ENCODE results near the gene HLX.
A peak's percentile ranks its signal among the peaks of the same experiment; 100 is the strongest.

The HLX gene

DNA sequence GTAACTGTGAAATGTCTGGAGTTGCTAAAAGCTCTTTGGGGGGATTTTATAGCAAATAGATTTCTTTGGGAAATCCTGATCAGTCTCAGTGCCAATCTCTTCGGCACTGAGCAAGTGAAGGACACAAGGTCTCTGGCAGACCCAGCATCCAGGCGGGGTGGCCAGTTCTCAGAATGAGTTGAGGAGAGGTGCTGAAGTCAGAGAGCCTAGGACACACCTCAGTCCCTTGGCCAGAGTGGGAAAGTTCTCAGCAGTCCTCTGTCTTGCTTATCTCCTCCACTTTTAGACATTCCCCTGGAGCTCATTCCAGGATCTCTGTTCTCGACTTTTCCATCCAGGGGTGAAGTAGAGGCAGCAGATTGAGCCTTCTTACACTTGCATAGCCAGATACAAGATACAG, 6.7 kb downstream of the HLX start:
- H3K27ac ChIP-seq (ENCODE audit: low read length, poor library complexity, severe bottlenecking), result no peak overlapping the region
- peaks cover 0 to 48% of the 10 kb centered on the region in 2 experiments for H3K27me3 ChIP-seq (ENCODE audit: control insufficient read depth in 1 of 2, insufficient read depth in 1 of 2, low read length in 2 of 2)
- H2BK120ac ChIP-seq (ENCODE audit: low read depth, low read length), result no peak overlapping the region
- H3K4ac ChIP-seq (ENCODE audit: low read depth in 1 of 2, low read length in 2 of 2), result no peak overlapping the region
- no peak overlapping the region for H4K91ac ChIP-seq (ENCODE audit: low read length)
- H2BK12ac ChIP-seq (ENCODE audit: low read length in 2 of 2), result no peak overlapping the region
- no peak overlapping the region for H3K4me2 ChIP-seq (ENCODE audit: low read length, poor library complexity, severe bottlenecking)
- H3K4me1 ChIP-seq (ENCODE audit: control insufficient read depth, insufficient read depth, low read depth, low read length), result peaks cover 31% of the 10 kb centered on the region
- peak; percentile 9 for DNase-seq
- H2BK15ac ChIP-seq (ENCODE audit: low read depth, poor library complexity, severe bottlenecking), result no peak overlapping the region
- no peak overlapping the region for H3K9ac ChIP-seq (ENCODE audit: low read length)
- no peak overlapping the region for H3K14ac ChIP-seq (ENCODE audit: low read length in 2 of 2)
- H3K23ac ChIP-seq (ENCODE audit: low read length in 2 of 2), result no peak overlapping the region
- no peak overlapping the region for H2AFZ ChIP-seq (ENCODE audit: low read depth, low read length)
- WGBS, result 63% methylated on average over 3 of the region's 3 CpGs
- H3K9me3 ChIP-seq (ENCODE audit: control insufficient read depth, low read length), result peaks cover 5% of the 10 kb centered on the region
- peak overlapping the region; percentile 33 for H2AK5ac ChIP-seq (ENCODE audit: low read length, severe bottlenecking)
- H3K36me3 ChIP-seq (ENCODE audit: control insufficient read depth in 1 of 2, insufficient read depth in 2 of 2, low read depth in 1 of 2, low read length in 2 of 2), result peaks cover 35 to 49% of the 10 kb centered on the region in 2 experiments
- no peak overlapping the region for H3K4me3 ChIP-seq (ENCODE audit: insufficient read depth in 1 of 2, low read depth in 1 of 2, low read length in 2 of 2)
- peaks cover 11% of the 10 kb centered on the region for H3K79me1 ChIP-seq (replicated peaks; ENCODE audit: low read length, poor library complexity, severe bottlenecking)
- H4K8ac ChIP-seq (ENCODE audit: low read length), result no peak overlapping the region
- no peak overlapping the region for H2BK5ac ChIP-seq (ENCODE audit: low read depth, low read length, poor library complexity, severe bottlenecking)
- no peak overlapping the region for H3K18ac ChIP-seq (ENCODE audit: low read depth in 1 of 2, low read length in 2 of 2)

DNA sequence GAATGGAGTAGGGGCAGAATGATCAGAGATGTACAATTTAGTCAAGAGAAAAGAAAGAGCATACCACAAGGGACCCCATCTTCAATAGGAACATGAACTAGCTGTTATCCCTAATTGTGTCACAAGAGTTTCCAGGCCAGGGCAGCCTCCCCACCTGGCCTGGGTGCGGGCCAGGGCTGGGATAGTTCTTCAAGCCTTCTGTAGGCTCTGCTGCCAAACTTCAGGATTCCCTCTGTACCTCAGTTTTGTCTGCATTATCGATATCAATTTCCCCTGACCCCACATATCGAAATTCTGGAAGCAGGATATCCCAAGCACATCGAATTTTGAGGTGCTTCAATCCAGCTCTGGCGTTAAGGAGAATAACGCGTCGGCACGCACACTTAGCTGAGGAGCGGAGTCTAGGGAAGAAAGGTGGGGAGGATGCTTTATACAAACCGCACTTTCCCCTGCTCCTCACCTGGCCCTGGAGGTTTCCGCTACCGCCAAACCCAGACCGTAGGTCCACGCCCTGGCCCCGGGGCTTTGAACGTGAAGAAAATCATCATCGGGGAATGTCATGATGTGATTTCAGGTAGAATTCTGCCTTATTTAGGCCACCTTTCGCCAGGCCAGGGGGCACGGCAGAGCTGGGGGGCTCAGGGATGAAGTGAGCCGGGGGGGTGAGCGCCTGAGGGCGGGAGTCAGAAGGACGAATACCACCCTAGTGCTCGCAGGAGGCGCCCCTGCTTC, 7.4 kb downstream of the HLX start:
- H3K18ac ChIP-seq (ENCODE audit: low read depth in 1 of 2, low read length in 2 of 2), result peak overlapping the region in 1 of 2 experiments; percentile 85

DNA sequence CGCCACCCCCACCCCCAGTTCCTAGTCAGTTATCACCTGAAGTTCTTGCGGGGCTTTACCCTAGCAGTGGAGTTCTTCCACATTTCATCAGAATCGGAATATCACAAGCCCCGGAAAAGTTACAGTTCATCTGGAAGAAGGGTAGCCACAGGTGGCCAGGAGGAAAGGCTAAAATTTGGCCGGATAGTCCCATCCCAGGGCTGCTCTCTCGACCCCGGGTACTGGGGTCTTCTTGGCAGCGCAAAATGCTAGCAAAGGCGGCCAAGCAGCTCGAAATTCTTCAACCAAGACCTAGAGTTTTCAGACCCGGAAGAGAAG, 7.9 kb downstream of the HLX start:
- H3K4me1 ChIP-seq (ENCODE audit: control insufficient read depth, insufficient read depth, low read depth, low read length), result peaks cover 31% of the 10 kb centered on the region
- peak overlapping the region; percentile 18 for H3K27ac ChIP-seq (ENCODE audit: low read length, poor library complexity, severe bottlenecking)
- 14% methylated on average over 10 of the region's 11 CpGs for WGBS
- no peak overlapping the region for H4K91ac ChIP-seq (ENCODE audit: low read length)
- no peak overlapping the region for H2BK15ac ChIP-seq (ENCODE audit: low read depth, poor library complexity, severe bottlenecking)
- H3K14ac ChIP-seq (ENCODE audit: low read length in 2 of 2), result no peak overlapping the region
- H3K18ac ChIP-seq (ENCODE audit: low read depth in 1 of 2, low read length in 2 of 2), result peak overlapping the region; percentile 20 to 76
- peaks cover 29 to 39% of the 10 kb centered on the region in 2 experiments for H3K36me3 ChIP-seq (ENCODE audit: control insufficient read depth in 1 of 2, insufficient read depth in 2 of 2, low read depth in 1 of 2, low read length in 2 of 2)
- H2AK5ac ChIP-seq (ENCODE audit: low read length, severe bottlenecking), result no peak overlapping the region
- H3K9ac ChIP-seq (ENCODE audit: low read length), result no peak overlapping the region
- no peak overlapping the region for H2AFZ ChIP-seq (ENCODE audit: low read depth, low read length)
- no peak overlapping the region for H2BK5ac ChIP-seq (ENCODE audit: low read depth, low read length, poor library complexity, severe bottlenecking)
- no peak overlapping the region for H3K4me3 ChIP-seq (ENCODE audit: insufficient read depth in 1 of 2, low read depth in 1 of 2, low read length in 2 of 2)
- H3K27me3 ChIP-seq (ENCODE audit: control insufficient read depth in 1 of 2, insufficient read depth in 1 of 2, low read length in 2 of 2), result peaks cover 10 to 60% of the 10 kb centered on the region in 2 experiments
- peak overlapping the region in 1 of 2 experiments; percentile 40 for H3K4ac ChIP-seq (ENCODE audit: low read depth in 1 of 2, low read length in 2 of 2)
- peaks cover 10% of the 10 kb centered on the region for H3K9me3 ChIP-seq (ENCODE audit: control insufficient read depth, low read length)
- H3K79me1 ChIP-seq (replicated peaks; ENCODE audit: low read length, poor library complexity, severe bottlenecking), result peaks cover 11% of the 10 kb centered on the region
- H3K4me2 ChIP-seq (ENCODE audit: low read length, poor library complexity, severe bottlenecking), result peak overlapping the region; percentile 72
- peak overlapping the region; percentile 70 for H4K8ac ChIP-seq (ENCODE audit: low read length)
- peak overlapping the region; percentile 18 to 23 for H2BK12ac ChIP-seq (ENCODE audit: low read length in 2 of 2)
- no peak overlapping the region for H3K23ac ChIP-seq (ENCODE audit: low read length in 2 of 2)
- no peak overlapping the region for H2BK120ac ChIP-seq (ENCODE audit: low read depth, low read length)
- no peak for DNase-seq

More for the DNA sequence above, 7.4 kb downstream of the HLX start:
- H2AK5ac ChIP-seq (ENCODE audit: low read length, severe bottlenecking), result peak overlapping the region; percentile 33
- H3K9me3 ChIP-seq (ENCODE audit: control insufficient read depth, low read length), result peaks cover 8% of the 10 kb centered on the region
- peaks cover 35 to 45% of the 10 kb centered on the region in 2 experiments for H3K36me3 ChIP-seq (ENCODE audit: control insufficient read depth in 1 of 2, insufficient read depth in 2 of 2, low read depth in 1 of 2, low read length in 2 of 2)
- H2BK5ac ChIP-seq (ENCODE audit: low read depth, low read length, poor library complexity, severe bottlenecking), result no peak overlapping the region
- no peak overlapping the region for H2BK15ac ChIP-seq (ENCODE audit: low read depth, poor library complexity, severe bottlenecking)
- H3K4me1 ChIP-seq (ENCODE audit: control insufficient read depth, insufficient read depth, low read depth, low read length), result peaks cover 31% of the 10 kb centered on the region
- no peak overlapping the region for H3K4me2 ChIP-seq (ENCODE audit: low read length, poor library complexity, severe bottlenecking)
- no peak overlapping the region for H3K4me3 ChIP-seq (ENCODE audit: insufficient read depth in 1 of 2, low read depth in 1 of 2, low read length in 2 of 2)
- no peak overlapping the region for H3K23ac ChIP-seq (ENCODE audit: low read length in 2 of 2)
- no peak overlapping the region for H2BK120ac ChIP-seq (ENCODE audit: low read depth, low read length)
- 62% methylated on average over 20 of the region's 26 CpGs for WGBS
- H2BK12ac ChIP-seq (ENCODE audit: low read length in 2 of 2), result peak overlapping the region; percentile 64 to 66
- no peak overlapping the region for H2AFZ ChIP-seq (ENCODE audit: low read depth, low read length)
- no peak overlapping the region for H4K91ac ChIP-seq (ENCODE audit: low read length)
- H3K27ac ChIP-seq (ENCODE audit: low read length, poor library complexity, severe bottlenecking), result no peak overlapping the region
- no peak overlapping the region for H3K9ac ChIP-seq (ENCODE audit: low read length)
- peaks cover 5 to 55% of the 10 kb centered on the region in 2 experiments for H3K27me3 ChIP-seq (ENCODE audit: control insufficient read depth in 1 of 2, insufficient read depth in 1 of 2, low read length in 2 of 2)
- H3K14ac ChIP-seq (ENCODE audit: low read length in 2 of 2), result no peak overlapping the region
- DNase-seq, result no peak
- peak overlapping the region; percentile 10 to 19 for H3K4ac ChIP-seq (ENCODE audit: low read depth in 1 of 2, low read length in 2 of 2)
- H3K79me1 ChIP-seq (replicated peaks; ENCODE audit: low read length, poor library complexity, severe bottlenecking), result peaks cover 11% of the 10 kb centered on the region
- H4K8ac ChIP-seq (ENCODE audit: low read length), result no peak overlapping the region

DNA sequence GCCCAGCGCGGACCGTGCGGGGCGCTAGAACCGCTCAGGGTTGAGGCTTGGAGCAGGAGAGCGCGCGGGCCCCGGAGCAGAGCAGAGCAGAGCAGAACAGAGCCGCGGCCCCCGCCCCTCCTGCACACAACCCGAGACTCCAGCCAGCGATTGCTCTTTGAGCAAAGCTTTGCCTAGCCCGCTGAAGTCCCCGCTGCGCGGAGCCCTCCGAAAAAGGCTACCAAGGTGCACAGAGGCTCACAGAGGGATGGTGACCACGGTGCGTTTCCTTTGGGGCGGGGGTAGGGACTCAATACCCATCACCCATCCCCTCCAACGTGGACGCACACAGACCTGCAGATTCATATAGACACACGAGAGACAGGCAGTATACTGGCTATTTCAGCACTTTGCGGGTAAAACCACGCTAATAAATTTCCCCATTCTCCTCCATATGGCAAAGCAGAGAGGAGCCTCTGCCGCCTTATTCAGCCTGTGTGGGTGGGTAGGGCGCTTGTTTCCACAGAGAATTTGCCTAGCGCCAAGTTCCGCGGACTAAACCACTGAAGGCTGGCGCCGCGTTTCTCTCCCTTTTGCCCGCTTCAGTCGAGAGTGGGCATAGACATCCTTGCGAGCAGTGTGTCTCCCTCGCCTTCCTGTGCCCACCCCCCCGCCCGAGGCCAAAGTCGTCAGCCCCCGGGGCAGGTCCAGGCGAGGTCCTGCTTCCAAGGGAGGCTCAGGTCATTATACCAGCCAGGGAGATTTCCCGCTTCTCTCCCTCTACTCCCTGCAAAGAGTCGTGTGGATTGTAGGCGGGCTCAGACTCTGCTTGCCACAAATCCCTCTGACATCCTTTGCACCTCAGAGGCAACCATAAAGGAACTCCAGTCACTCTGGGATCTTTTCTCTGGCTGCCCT, 8.5 kb downstream of the HLX start:
- Histone ChIP-seq H3K36me3 (ENCODE audit: control insufficient read depth in 1 of 2, insufficient read depth in 2 of 2, low read depth in 1 of 2, low read length in 2 of 2) (peaks cover 27 to 36% of the 10 kb centered on the region in 2 experiments), H4K91ac (ENCODE audit: low read length) (peak overlapping the region; percentile 53), H3K4me1 (ENCODE audit: control insufficient read depth, insufficient read depth, low read depth, low read length) (peaks cover 31% of the 10 kb centered on the region), H2BK15ac (ENCODE audit: low read depth, poor library complexity, severe bottlenecking) (peak overlapping the region; percentile 66), H3K4ac (ENCODE audit: low read depth in 1 of 2, low read length in 2 of 2) (peak overlapping the region; percentile 15 to 40), H3K14ac (ENCODE audit: low read length in 2 of 2) (no peak overlapping the region), H2BK5ac (ENCODE audit: low read depth, low read length, poor library complexity, severe bottlenecking) (no peak overlapping the region), H3K9ac (ENCODE audit: low read length) (no peak overlapping the region), H2BK120ac (ENCODE audit: low read depth, low read length) (no peak overlapping the region), H3K79me1 (replicated peaks; ENCODE audit: low read length, poor library complexity, severe bottlenecking) (peaks cover 11% of the 10 kb centered on the region), H2AFZ (ENCODE audit: low read depth, low read length) (no peak overlapping the region), H3K18ac (ENCODE audit: low read depth in 1 of 2, low read length in 2 of 2) (peak overlapping the region; percentile 20 to 76), H3K27me3 (ENCODE audit: control insufficient read depth in 1 of 2, insufficient read depth in 1 of 2, low read length in 2 of 2) (peaks cover 11 to 66% of the 10 kb centered on the region in 2 experiments), H3K9me3 (ENCODE audit: control insufficient read depth, low read length) (peaks cover 10% of the 10 kb centered on the region), H3K4me2 (ENCODE audit: low read length, poor library complexity, severe bottlenecking) (peak overlapping the region; percentile 72), H2BK12ac (ENCODE audit: low read length in 2 of 2) (peak overlapping the region; percentile 18 to 80), H3K23ac (ENCODE audit: low read length in 2 of 2) (no peak overlapping the region), H3K4me3 (ENCODE audit: insufficient read depth in 1 of 2, low read depth in 1 of 2, low read length in 2 of 2) (peak overlapping the region in 1 of 2 experiments; percentile 70), H3K27ac (ENCODE audit: low read length, poor library complexity, severe bottlenecking) (peak overlapping the region; percentile 24), H4K8ac (ENCODE audit: low read length) (peak overlapping the region; percentile 70), H2AK5ac (ENCODE audit: low read length, severe bottlenecking) (no peak overlapping the region)
- WGBS, result 14% methylated on average over 46 of the region's 48 CpGs
- DNase-seq, result peak; percentile 60
